Natural killer cell (primary cell): ENCODE data around the gene COL4A1. TPM values are rescaled to one million over a fixed set of nuclear protein-coding genes. Genes with fewer than 3 reads are reported as not detected.

Experiments
- ATAC-seq, 3 donors: fragments of 150-1000 bp in 2 of 3; fragments of 200-7000 bp in 1 of 3; cut with Tn5 transposase; 1 replicate in 1 of 3; 2 replicates in 2 of 3; pipeline ENCODE4 v1.10.0; 2021; ENCODE audit warnings: mild to moderate bottlenecking in 2 of 3, moderate library complexity in 2 of 3
- DNase-seq, 2 donors: peaks; one replicate each; pipeline versions ENCODE4 v3.0.0 to v3.0.0-alpha.2; 2013 to 2021; ENCODE audit warnings: mixed read lengths in 1 of 2
- H3K27ac ChIP-seq: one replicate; pipeline ENCODE4 v1.5.1; 2013; ENCODE audit warnings: mild to moderate bottlenecking, low read length
- H3K27me3 ChIP-seq: one replicate; pipeline ENCODE4 v1.6.1; 2013; ENCODE audit warnings: low read length; ENCODE audit not compliant: control insufficient read depth, insufficient read depth
- H3K36me3 ChIP-seq: one replicate; pipeline ENCODE4 v1.6.1; 2013; ENCODE audit warnings: low read length; ENCODE audit not compliant: control insufficient read depth, insufficient read depth
- H3K4me1 ChIP-seq: one replicate; pipeline ENCODE4 v1.6.1; 2013; ENCODE audit warnings: low read length; ENCODE audit not compliant: control insufficient read depth, insufficient read depth
- H3K4me3 ChIP-seq: one replicate; pipeline ENCODE4 v1.5.1; 2013; ENCODE audit warnings: low read length
- H3K9me3 ChIP-seq: one replicate; pipeline ENCODE4 v1.6.1; 2013; ENCODE audit warnings: low read length; ENCODE audit not compliant: control insufficient read depth, insufficient read depth
- H3K27ac Mint-ChIP-seq, 2 donors: one replicate each; pipeline ENCODE4 v1.8.0; 2022; ENCODE audit warnings: mild to moderate bottlenecking in 2 of 2, mixed read lengths in 2 of 2, moderate library complexity in 1 of 2
- H3K27me3 Mint-ChIP-seq, 2 donors: one replicate each; pipeline ENCODE4 v1.8.0; 2022; ENCODE audit warnings: low read depth in 2 of 2, mixed read lengths in 2 of 2
- H3K36me3 Mint-ChIP-seq: one replicate; pipeline ENCODE4 v1.8.0; 2022; ENCODE audit warnings: mixed read lengths
- H3K4me1 Mint-ChIP-seq, 2 donors: one replicate each; pipeline ENCODE4 v1.8.0; 2022; ENCODE audit warnings: mixed read lengths in 2 of 2
- H3K4me3 Mint-ChIP-seq: one replicate; pipeline ENCODE4 v1.8.0; 2022; ENCODE audit warnings: mild to moderate bottlenecking, moderate library complexity, mixed read lengths
- H3K9me3 Mint-ChIP-seq, 2 donors: one replicate each; pipeline ENCODE4 v1.8.0; 2022; ENCODE audit warnings: mixed read lengths in 2 of 2
- CTCF ChIP-seq: fragments of 200-600 bp; IDR thresholded peaks from one replicate; pipeline ENCODE4 v1.8.0; 2022; ENCODE audit warnings: antibody characterized with exemption
- WGBS: methylation state at CpG from one replicate; pipeline ENCODE4 v1.1.7; 2013; ENCODE audit warnings: missing lambda C conversion rate; ENCODE audit not compliant: insufficient coverage; 5-methylcytosine and 5-hydroxymethylcytosine counted together
- intact Hi-C: fragments of 100-400 bp; cut with micrococcal nuclease; formaldehyde crosslinking; loops from one replicate; pipeline ENCODE4 v1.14.2; 2022
- total RNA-seq, 4 donors: library from RNA; stranded (reverse); fragments of 120-200 nt in 1 of 4; gene quantifications; one replicate each; pipeline versions ENCODE4 v1.2.3 to v1.2.4, GENCODE V29; 2013 to 2022

COL4A1 gene
- total RNA-seq, 3 donors from 2014 or later (not counting 1 experiment from before 2014, with no cell fraction given): not detected

GRCh38 chr13:110133425-110134235, 173.3 kb downstream of the COL4A1 start:
- Mint-ChIP-seq H3K27ac (no peak overlapping the region), H3K27me3 (peaks cover 0 to 19% of the 10 kb centered on the region in 2 donors), H3K9me3 (no peaks in the 10 kb centered on the region), H3K4me3 (no peak overlapping the region), H3K4me1 (peaks cover 9 to 11% of the 10 kb centered on the region in 2 donors), H3K36me3 (no peaks in the 10 kb centered on the region)
- Histone ChIP-seq H3K36me3 (no peaks in the 10 kb centered on the region), H3K4me3 (no peak overlapping the region), H3K9me3 (no peaks in the 10 kb centered on the region), H3K27me3 (no peaks in the 10 kb centered on the region), H3K4me1 (peaks cover 10% of the 10 kb centered on the region), H3K27ac (no peak overlapping the region)
- no peak for ATAC-seq
- no peak for TF ChIP-seq CTCF
- 91% methylated on average over 9 of the region's 10 CpGs for WGBS
- no peak for DNase-seq
- intact Hi-C loops: no loop called here

- H3K9me3 ChIP-seq: no peaks in the 10 kb centered on the region
- H3K27ac ChIP-seq: no peak overlapping the region
- peaks cover 0 to 26% of the 10 kb centered on the region in 2 donors for H3K27me3 Mint-ChIP-seq
- no peaks in the 10 kb centered on the region for H3K27me3 ChIP-seq
- peaks cover 3% of the 10 kb centered on the region in 2 donors for H3K4me1 Mint-ChIP-seq
- intact Hi-C loops: no loop called here
- H3K4me1 ChIP-seq: peaks cover 4% of the 10 kb centered on the region
- 86% methylated on average over 16 of the region's 16 CpGs for WGBS
- ATAC-seq (no peak), DNase-seq (no peak)
- no peak overlapping the region for H3K27ac Mint-ChIP-seq
- H3K4me3 Mint-ChIP-seq: no peak overlapping the region
- H3K36me3 ChIP-seq: no peaks in the 10 kb centered on the region
- no peak overlapping the region for H3K4me3 ChIP-seq
- no peaks in the 10 kb centered on the region for H3K9me3 Mint-ChIP-seq
- no peaks in the 10 kb centered on the region for H3K36me3 Mint-ChIP-seq
- TF ChIP-seq CTCF: no peak
Measured at GRCh38 chr13:110132225-110132982, 174.6 kb downstream of the COL4A1 start.

- TF ChIP-seq CTCF: no peak
- DNase-seq: no peak
- Histone ChIP-seq H3K27me3 (no peaks in the 10 kb centered on the region), H3K9me3 (no peaks in the 10 kb centered on the region), H3K36me3 (no peaks in the 10 kb centered on the region), H3K4me3 (no peak overlapping the region), H3K27ac (no peak overlapping the region), H3K4me1 (no peaks in the 10 kb centered on the region)
- intact Hi-C loops: no loop called here
- H3K9me3 Mint-ChIP-seq: no peaks in the 10 kb centered on the region
- H3K27ac Mint-ChIP-seq: no peak overlapping the region
- no peak for ATAC-seq
- 92% methylated on average over 11 of the region's 11 CpGs for WGBS
- peaks cover 3 to 36% of the 10 kb centered on the region in 2 donors for H3K27me3 Mint-ChIP-seq
- no peaks in the 10 kb centered on the region for H3K36me3 Mint-ChIP-seq
- no peak overlapping the region for H3K4me3 Mint-ChIP-seq
- no peaks in the 10 kb centered on the region for H3K4me1 Mint-ChIP-seq
Measured at GRCh38 chr13:110131424-110131823, 175.5 kb downstream of the COL4A1 start.
